ENCODE data around the gene RHNO1.

The RHNO1 gene

GRCh38 chr12:2877047-2877952 lies at the start of gene RHNO1, which contains the start of gene FOXM1:
RHNO1 (plus strand) TSS chr12:2877223; CDS start chr12:2885367, 8,144 bp downstream.
FOXM1 (minus strand) TSS chr12:2877174; CDS start chr12:2874478, 2,696 bp downstream.
- no peak for DNase-seq (ENCODE audit: low read depth, low spot score)

- no peak for DNase-seq (ENCODE audit: low read depth, low spot score)
These were observed 47.7 kb upstream of the RHNO1 start for GRCh38 chr12:2829275-2829674.

GRCh38 chr12:2832550-2833127 lies 44.4 kb upstream of the RHNO1 start:
- DNase-seq (ENCODE audit: low read depth, low spot score), result no peak

- DNase-seq (ENCODE audit: low read depth, low spot score), result no peak
These were observed 43.7 kb upstream of the RHNO1 start for GRCh38 chr12:2833327-2833726.

- DNase-seq (ENCODE audit: low read depth, low spot score), result no peak
These were observed 43.2 kb upstream of the RHNO1 start for GRCh38 chr12:2833810-2834209.

GRCh38 chr12:2834581-2835491 lies 42.2 kb upstream of the RHNO1 start, which contains the start of gene NRIP2:
NRIP2 (minus strand) TSS chr12:2835035; CDS start chr12:2834983, 52 bp downstream.
- peak; percentile 68 for DNase-seq (ENCODE audit: low read depth, low spot score)

GRCh38 chr12:2835691-2836403 lies 41.2 kb upstream of the RHNO1 start:
- no peak for DNase-seq (ENCODE audit: low read depth, low spot score)

- DNase-seq (ENCODE audit: low read depth, low spot score), result no peak
These were observed 40.4 kb upstream of the RHNO1 start for GRCh38 chr12:2836574-2836973.

- DNase-seq (ENCODE audit: low read depth, low spot score), result no peak
These were observed 35.9 kb upstream of the RHNO1 start for GRCh38 chr12:2841056-2841650.

- DNase-seq (ENCODE audit: low read depth, low spot score), result no peak
These were observed 34.1 kb upstream of the RHNO1 start for GRCh38 chr12:2842948-2843347.

- DNase-seq (ENCODE audit: low read depth, low spot score), result no peak
These were observed 32.2 kb upstream of the RHNO1 start for GRCh38 chr12:2844786-2845185.

GRCh38 chr12:2845280-2845679 lies 31.7 kb upstream of the RHNO1 start:
- no peak for DNase-seq (ENCODE audit: low read depth, low spot score)

- no peak for DNase-seq (ENCODE audit: low read depth, low spot score)
These were observed 25.1 kb upstream of the RHNO1 start for GRCh38 chr12:2851931-2852330.

GRCh38 chr12:2853626-2854025 lies 23.4 kb upstream of the RHNO1 start:
- no peak for DNase-seq (ENCODE audit: low read depth, low spot score)

- DNase-seq (ENCODE audit: low read depth, low spot score), result no peak
These were observed 22.2 kb upstream of the RHNO1 start for GRCh38 chr12:2854669-2855453.

- no peak for DNase-seq (ENCODE audit: low read depth, low spot score)
These were observed 21.5 kb upstream of the RHNO1 start for GRCh38 chr12:2855546-2855945.

GRCh38 chr12:2856051-2856450 lies 21.0 kb upstream of the RHNO1 start:
- no peak for DNase-seq (ENCODE audit: low read depth, low spot score)

GRCh38 chr12:2857021-2857431 lies 20.0 kb upstream of the RHNO1 start, which contains the start of gene TEX52:
TEX52 (minus strand) TSS chr12:2857039; CDS start chr12:2857026, 13 bp downstream.
- no peak for DNase-seq (ENCODE audit: low read depth, low spot score)

GRCh38 chr12:2857576-2857975 lies 19.4 kb upstream of the RHNO1 start:
- DNase-seq (ENCODE audit: low read depth, low spot score), result no peak

- no peak for DNase-seq (ENCODE audit: low read depth, low spot score)
These were observed 18.7 kb upstream of the RHNO1 start for GRCh38 chr12:2858334-2858733.
